Gastroesophageal sphincter (tissue), 3 donors: Measurements from ENCODE around the gene DNA2.

Experiments used
- EP300 ChIP-seq: sonication (generic); formaldehyde crosslinking; IDR thresholded peaks from one replicate; pipeline ENCODE4 v1.6.1; 2017; ENCODE audit warnings: antibody characterized with exemption, mild to moderate bottlenecking
- POLR2A ChIP-seq, 2 donors: fragments of 450-650 bp; IDR thresholded peaks; one replicate each; pipeline ENCODE4 v1.6.1; 2017; ENCODE audit warnings: antibody characterized with exemption in 2 of 2, mild to moderate bottlenecking in 2 of 2, moderate library complexity in 1 of 2
- POLR2AphosphoS5 ChIP-seq: sonication (generic); formaldehyde crosslinking; IDR thresholded peaks from one replicate; pipeline ENCODE4 v1.6.1; 2017; ENCODE audit warnings: antibody characterized with exemption
- TF ChIP-seq, protein P1 (sequence below), 4 experiments: fragments of 200-600 bp in 2 of 4; fragments of 450-650 bp in 2 of 4; sonication (generic) in 1 of 4; IDR thresholded peaks; one replicate each; pipeline ENCODE4 v1.5.1; 2017 to 2019; ENCODE audit warnings: antibody characterized with exemption in 4 of 4, mild to moderate bottlenecking in 2 of 4, moderate library complexity in 2 of 4

DNA sequence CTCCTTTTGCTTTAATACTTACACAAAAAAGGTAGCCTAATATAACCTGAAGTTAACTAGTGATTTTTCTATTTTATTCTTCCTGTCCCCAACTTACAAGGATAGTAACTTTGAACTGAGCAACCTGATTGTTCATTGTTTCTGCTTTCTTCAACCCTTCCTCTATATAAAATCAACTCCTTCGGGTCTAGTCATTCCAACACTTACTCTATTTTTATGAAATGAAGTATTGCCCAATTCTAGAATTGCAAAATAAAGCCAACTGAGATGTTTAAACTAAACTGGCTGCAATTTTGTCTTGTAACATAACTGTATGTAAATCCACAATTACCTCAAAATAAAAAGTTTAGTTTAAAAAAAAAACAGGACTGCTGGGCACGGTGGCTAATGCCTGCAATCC, 20.3 kb upstream of the DNA2 start:
- TF ChIP-seq, protein P1, sequence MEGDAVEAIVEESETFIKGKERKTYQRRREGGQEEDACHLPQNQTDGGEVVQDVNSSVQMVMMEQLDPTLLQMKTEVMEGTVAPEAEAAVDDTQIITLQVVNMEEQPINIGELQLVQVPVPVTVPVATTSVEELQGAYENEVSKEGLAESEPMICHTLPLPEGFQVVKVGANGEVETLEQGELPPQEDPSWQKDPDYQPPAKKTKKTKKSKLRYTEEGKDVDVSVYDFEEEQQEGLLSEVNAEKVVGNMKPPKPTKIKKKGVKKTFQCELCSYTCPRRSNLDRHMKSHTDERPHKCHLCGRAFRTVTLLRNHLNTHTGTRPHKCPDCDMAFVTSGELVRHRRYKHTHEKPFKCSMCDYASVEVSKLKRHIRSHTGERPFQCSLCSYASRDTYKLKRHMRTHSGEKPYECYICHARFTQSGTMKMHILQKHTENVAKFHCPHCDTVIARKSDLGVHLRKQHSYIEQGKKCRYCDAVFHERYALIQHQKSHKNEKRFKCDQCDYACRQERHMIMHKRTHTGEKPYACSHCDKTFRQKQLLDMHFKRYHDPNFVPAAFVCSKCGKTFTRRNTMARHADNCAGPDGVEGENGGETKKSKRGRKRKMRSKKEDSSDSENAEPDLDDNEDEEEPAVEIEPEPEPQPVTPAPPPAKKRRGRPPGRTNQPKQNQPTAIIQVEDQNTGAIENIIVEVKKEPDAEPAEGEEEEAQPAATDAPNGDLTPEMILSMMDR (IDR thresholded peaks at IDR 0.05) = no peak
- TF ChIP-seq POLR2A (IDR thresholded peaks at IDR 0.05) (no peak), EP300 (no peak), POLR2AphosphoS5 (no peak)
